Measurements from ENCODE around the gene MZT2B.
"Not testable (repeated sequence)": the region's sequence is repeated elsewhere in the genome, so short reads cannot be mapped to it uniquely, and the experiment has no call there.

MZT2B gene

DNA sequence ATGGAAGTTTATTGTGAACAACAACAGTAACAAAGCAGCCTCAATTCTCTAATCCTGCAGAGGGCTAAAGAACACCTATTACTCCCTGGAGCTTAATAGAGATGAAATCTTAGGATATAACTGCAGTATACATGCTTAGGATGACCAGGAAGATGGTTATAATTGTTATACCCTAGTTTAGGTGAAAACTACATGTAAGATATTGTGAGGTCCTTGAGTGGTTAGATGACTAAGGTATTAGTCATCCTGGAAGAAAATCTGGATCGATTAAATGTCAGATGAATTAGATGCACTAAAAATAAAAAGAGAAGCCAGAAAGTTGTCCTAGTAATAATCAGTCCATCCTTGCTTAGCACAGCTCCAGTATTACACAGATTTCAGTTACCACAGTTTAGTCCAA lies 38.4 kb downstream of the MZT2B start:
- DNase-seq: not testable (repeated sequence)

DNA sequence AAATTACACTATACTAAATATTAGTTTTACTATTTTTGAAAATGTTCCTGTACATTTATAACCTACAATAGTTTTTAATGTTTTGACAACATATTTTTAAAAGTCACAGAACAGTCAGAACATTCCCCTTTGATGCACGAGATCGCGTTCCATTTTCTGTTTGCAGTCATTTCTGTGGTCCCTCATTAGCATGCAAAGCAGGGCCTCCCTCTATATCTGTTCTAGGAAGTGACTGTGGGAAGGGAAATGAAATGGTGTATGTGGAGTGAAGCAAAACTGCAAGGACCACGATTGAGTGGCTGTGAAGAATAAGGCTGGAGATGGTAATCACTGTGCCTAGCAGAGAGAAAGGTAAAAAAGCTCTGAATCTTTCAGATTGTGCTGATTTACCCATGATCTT lies 40.5 kb downstream of the MZT2B start:
- DNase-seq: not testable (repeated sequence)

DNA sequence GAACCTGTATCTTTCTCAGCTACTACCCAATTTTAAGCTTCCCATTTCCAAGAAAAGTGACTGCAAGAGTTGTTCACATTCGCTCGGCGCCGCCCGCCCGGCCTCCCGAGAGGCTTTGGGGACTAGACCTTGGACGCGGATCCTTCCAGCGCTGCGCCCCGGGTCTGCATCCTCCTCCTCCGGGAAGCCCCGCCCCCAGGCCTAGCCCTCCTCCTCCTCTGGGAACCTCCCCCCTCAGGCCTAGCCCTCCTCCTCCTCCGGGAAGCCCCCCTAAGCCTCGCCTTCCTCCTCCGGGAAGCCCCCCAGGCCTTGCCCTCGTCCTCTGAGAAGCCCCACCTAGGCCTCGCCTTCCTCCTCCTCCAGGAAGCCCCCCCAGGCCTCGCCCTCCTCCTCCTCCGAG lies 45.9 kb downstream of the MZT2B start:
- not testable (repeated sequence) for DNase-seq

DNA sequence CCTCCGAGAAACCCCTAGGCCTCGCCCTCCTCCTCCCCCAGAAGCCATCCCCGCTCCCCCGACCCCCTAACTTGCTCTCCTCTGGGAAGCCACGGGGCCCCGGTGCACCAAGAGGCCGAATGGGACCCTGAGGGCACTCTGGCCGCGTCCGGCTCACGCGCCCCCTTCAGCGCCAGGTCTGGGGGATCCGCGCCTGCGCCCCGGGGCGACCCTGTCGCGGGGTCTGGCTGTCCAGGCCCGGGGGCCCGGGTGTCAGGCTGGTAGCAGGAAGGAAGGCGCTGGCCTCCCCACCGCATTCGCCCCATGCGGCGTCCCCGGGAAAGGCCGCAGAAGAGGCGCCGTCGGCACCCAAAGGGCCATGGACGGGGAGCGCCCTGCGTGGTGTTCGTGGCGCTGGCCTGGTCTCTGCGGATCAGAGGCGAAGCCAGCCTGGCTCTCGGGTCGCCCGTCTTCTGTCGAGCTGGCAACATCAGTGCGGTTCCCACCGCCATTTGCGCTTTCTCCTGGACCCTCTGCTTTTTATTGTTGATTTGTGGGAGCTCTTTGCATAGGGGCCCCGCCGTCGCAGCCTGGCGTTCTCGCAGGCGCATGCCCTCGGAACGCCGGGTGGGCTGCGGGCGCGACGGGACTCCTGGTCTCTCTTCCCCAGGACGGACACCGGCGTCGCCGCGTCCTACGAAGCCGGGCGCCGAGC lies 46.6 kb downstream of the MZT2B start:
- DNase-seq: not testable (repeated sequence)

DNA sequence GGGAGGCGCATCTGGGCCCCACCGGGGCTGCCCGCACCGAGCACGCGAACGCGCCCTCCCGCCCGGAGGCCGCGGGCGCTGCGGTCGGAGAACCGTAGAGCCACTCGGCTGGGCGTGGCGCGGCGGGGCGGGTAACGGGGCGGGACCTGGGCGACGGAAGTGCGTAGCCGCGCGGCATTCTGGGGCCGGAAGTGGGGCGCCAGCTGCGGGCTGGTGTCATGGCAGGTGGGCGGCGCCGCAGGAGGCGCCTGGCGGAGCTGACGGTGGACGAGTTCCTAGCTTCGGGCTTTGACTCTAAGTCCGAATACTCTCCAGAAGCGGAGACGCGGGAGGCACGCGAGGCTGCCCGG lies 47.1 kb downstream of the MZT2B start:
- DNase-seq: not testable (repeated sequence)

DNA sequence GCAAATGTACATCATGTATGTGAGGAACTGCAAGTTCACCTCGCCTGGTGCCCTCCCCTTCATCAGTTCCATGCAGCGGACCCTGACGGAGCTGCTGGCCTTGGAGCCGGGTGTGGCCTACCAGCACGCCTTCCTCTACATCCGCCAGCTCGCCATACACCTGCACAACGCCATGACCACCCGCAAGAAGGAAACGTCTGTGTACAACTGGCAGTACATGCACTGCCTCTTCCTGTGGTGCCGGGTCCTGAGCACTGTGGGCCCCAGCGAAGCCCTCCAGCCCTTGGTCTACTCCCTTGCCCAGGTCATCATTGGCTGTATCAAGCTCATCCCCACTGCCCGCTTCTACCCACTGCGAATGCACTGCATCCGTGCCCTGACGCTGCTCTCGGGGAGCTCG lies 48.3 kb downstream of the MZT2B start:
- not testable (repeated sequence) for DNase-seq

DNA sequence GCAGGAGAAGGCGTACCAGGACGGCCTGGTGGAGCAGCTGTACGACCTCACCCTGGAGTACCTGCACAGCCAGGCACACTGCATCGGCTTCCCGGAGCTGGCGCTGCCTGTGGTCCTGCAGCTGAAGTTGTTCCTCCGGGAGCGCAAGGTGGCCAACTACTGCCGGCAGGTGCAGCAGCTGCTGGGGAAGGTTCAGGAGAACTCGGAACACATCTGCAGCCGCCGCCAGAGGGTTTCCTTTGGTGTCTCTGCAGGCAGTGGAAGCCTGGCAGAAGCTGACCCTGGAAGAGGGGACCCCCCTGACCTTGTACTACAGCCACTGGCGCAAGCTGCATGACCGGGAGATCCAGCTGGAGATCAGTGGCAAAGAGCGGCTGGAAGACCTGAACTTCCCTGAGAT lies 48.8 kb downstream of the MZT2B start:
- not testable (repeated sequence) for DNase-seq

DNA sequence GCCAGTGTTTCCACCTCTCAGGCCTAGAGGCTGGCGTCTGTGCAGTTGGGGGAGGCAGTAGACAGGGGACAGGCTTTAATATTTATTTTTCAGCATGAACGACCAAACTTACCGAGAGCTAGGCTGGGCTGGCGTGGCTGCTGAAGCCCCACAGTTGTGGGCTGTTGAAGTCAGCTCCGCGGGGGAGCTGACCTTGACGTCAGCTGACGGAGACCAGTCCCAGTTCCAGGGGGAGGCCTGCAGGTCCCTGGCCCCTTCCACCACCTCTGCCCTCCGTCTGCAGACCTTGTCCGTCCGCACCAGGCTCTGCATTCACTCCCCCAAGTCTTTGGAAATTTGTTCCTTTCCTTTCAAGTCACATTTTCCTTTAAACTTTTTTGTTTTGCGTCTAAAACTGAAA lies 49.6 kb downstream of the MZT2B start:
- DNase-seq: no peak

DNA sequence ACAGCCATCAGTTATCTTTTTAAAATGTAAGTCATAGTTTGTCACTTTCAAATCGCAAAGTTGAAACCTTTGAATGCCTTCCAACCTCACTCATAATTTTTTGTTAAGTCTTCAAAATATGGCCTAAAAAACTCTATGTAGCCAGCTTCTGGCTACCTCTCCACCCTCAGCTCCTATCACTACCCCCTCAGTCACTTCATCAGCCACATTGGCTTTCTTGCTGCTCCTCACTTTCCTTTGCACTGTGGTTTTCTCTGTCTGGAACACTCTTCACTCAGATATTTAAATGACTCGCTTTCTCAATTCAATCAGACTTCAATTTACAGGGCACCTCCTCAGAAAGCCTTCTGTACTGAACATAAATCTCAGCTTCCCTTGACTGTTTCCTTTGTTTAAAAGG lies 51.0 kb downstream of the MZT2B start:
- DNase-seq: not testable (repeated sequence)

DNA sequence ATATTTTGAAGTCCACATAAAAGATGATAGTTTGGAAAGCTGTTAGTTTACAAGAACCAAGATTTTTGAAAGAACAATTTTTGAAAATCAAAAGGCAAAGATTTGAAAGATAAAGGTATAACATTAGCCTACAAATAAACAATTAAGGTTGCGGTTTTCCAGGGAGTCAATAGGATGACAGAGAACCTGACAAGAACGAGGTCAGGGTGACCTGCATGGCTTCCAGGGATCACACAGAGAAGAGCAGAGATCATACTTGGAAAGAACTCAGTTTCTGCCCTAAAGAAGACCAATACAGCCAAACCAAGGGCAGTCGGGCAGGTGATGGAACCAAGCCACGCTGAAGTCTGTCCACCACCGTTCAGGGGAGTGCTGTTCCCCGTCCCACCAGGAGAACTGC lies 57.5 kb downstream of the MZT2B start:
- not testable (repeated sequence) for DNase-seq
